ENCODE measurements around the gene AXIN1.

The AXIN1 gene

DNA sequence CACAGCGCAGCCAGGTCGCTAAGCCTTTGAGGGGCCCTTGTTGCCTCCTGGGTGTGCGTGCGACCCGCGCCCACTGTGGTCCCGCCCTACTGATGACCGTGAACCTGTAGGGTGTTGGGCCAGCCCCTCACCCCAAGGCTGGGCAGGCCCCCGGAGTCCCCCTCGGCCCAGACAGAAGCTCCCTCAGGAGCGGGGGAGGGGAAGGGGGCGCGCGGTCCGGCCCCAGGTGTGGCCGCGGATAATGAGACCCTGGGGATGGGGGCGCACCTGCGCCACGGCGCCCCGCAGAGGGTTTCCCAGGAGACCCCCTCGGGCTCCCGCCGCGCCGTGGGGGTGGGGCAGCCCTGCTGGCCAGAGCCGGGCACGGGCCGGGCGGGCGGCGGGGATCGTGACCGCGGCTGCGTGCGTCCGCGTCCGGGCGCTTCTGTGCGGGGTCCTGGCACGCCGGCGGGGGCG is 72.5 kb downstream of the AXIN1 start:
- no peak for TF ChIP-seq TAF1 (IDR thresholded peaks at IDR 0.05; ENCODE audit: borderline replicate concordance, insufficient read depth, low read length)
- TF ChIP-seq, protein P1, sequence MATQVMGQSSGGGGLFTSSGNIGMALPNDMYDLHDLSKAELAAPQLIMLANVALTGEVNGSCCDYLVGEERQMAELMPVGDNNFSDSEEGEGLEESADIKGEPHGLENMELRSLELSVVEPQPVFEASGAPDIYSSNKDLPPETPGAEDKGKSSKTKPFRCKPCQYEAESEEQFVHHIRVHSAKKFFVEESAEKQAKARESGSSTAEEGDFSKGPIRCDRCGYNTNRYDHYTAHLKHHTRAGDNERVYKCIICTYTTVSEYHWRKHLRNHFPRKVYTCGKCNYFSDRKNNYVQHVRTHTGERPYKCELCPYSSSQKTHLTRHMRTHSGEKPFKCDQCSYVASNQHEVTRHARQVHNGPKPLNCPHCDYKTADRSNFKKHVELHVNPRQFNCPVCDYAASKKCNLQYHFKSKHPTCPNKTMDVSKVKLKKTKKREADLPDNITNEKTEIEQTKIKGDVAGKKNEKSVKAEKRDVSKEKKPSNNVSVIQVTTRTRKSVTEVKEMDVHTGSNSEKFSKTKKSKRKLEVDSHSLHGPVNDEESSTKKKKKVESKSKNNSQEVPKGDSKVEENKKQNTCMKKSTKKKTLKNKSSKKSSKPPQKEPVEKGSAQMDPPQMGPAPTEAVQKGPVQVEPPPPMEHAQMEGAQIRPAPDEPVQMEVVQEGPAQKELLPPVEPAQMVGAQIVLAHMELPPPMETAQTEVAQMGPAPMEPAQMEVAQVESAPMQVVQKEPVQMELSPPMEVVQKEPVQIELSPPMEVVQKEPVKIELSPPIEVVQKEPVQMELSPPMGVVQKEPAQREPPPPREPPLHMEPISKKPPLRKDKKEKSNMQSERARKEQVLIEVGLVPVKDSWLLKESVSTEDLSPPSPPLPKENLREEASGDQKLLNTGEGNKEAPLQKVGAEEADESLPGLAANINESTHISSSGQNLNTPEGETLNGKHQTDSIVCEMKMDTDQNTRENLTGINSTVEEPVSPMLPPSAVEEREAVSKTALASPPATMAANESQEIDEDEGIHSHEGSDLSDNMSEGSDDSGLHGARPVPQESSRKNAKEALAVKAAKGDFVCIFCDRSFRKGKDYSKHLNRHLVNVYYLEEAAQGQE (IDR thresholded peaks at IDR 0.05; ENCODE audit: insufficient read depth in 1 of 2, low read depth in 2 of 2, low read length in 2 of 2) = no peak

DNA sequence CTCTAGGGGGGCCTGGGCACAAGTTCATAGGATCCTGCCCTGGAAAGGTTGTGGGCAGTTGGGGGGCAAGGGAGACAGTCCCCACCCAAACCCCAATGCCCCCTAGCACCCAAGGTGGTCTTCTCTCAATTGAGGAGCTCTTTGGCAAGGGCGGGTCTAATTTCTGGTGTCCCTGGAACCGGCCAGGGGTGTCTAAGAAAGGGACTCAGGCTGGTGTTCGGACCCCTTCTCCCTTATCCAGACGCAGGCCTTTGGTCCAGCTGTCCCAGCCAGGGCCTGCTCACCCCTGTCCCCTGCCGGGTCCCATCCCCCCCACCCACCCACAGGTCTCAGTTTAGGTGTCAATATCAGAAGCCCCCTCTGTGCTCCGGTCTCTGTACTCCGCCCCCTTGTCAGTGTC is 73.0 kb downstream of the AXIN1 start:
- TF ChIP-seq POLR2AphosphoS5 (IDR thresholded peaks at IDR 0.05; ENCODE audit: low read depth, low read length) (no peak), FOXP2 (optimal IDR thresholded peaks at IDR 0.05; ENCODE audit: borderline replicate concordance, extremely low read depth, extremely low read length, insufficient read depth) (no peak), SIN3A (IDR thresholded peaks at IDR 0.05; ENCODE audit: borderline replicate concordance, insufficient read depth, low read length) (no peak), TAF1 (IDR thresholded peaks at IDR 0.05; ENCODE audit: borderline replicate concordance, insufficient read depth, low read length) (no peak)
- TF ChIP-seq, protein P1 (IDR thresholded peaks at IDR 0.05; ENCODE audit: insufficient read depth in 1 of 2, low read depth in 2 of 2, low read length in 2 of 2) = no peak

DNA sequence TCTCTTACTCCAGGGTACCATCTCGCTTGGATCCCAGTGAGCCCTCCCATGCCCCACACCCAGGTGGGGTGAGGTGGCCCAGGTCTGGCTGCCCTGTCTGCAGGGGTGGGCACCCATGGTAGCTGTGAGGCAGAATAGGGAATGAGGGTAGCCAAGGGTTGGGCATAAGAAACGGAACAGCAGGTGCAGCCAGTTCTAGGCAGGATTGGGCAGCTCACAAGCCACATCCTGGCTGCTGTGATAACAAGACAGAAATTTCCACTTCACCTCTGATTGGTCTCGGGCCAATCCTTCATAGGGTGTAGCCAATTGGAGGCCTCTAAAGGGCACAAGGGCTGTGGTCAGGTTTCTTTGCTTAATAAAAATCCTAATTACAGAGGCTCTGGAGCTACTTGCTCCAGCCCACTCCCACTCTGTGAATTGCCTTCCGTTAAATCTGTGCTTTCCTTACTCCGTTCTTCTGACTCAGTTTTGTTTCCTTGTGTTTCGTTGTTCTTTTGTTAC is 73.6 kb downstream of the AXIN1 start:
- TF ChIP-seq TAF1 (IDR thresholded peaks at IDR 0.05; ENCODE audit: borderline replicate concordance, insufficient read depth, low read length) (no peak), POLR2AphosphoS5 (IDR thresholded peaks at IDR 0.05; ENCODE audit: low read depth, low read length) (no peak), FOXP2 (optimal IDR thresholded peaks at IDR 0.05; ENCODE audit: borderline replicate concordance, extremely low read depth, extremely low read length, insufficient read depth) (no peak), SIN3A (IDR thresholded peaks at IDR 0.05; ENCODE audit: borderline replicate concordance, insufficient read depth, low read length) (no peak)
- TF ChIP-seq, protein P1 (IDR thresholded peaks at IDR 0.05; ENCODE audit: insufficient read depth in 1 of 2, low read depth in 2 of 2, low read length in 2 of 2) = no peak

DNA sequence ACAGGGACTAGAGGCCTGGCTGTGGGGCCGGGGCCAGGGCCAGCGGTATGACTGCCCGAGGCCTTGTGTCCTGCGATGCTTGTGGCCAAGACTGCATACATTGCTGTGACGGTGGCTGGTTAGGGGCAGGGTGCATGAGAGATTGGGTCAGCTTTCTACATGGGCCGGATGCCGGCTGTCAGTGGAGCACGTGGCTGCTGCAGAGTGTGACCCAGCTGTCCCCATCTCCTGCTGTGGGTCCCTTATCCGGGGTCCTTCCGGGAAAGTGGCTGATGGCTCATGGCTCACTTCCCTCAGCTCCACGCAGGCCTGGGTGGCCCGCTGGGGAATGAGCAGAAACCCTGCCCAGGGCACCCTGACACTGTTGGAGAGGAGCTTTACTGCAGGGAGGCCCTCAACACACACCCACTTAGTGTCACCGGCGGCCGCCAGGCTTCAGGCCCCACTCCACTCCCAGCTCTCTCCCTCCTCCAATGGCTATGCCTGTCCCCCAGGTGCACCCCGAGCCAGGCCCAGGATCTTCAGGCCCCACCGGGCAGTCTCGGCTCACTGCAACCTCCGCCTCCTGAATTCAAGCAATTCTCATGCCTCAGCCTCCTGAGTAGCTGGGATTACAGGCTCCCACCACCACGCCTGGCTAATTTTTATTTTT is 76.0 kb downstream of the AXIN1 start:
- TF ChIP-seq FOXP2 (optimal IDR thresholded peaks at IDR 0.05; ENCODE audit: borderline replicate concordance, extremely low read depth, extremely low read length, insufficient read depth) = no peak
- TF ChIP-seq SIN3A (IDR thresholded peaks at IDR 0.05; ENCODE audit: borderline replicate concordance, insufficient read depth, low read length) = no peak
- no peak for TF ChIP-seq TAF1 (IDR thresholded peaks at IDR 0.05; ENCODE audit: borderline replicate concordance, insufficient read depth, low read length)
- no peak for TF ChIP-seq POLR2AphosphoS5 (IDR thresholded peaks at IDR 0.05; ENCODE audit: low read depth, low read length)
- TF ChIP-seq, protein P1 (IDR thresholded peaks at IDR 0.05; ENCODE audit: insufficient read depth in 1 of 2, low read depth in 2 of 2, low read length in 2 of 2) = no peak

All from PFSK-1 (cell line).